CD8-positive, alpha-beta memory T cell (primary cell): ENCODE measurements around the gene KRTAP4-11. TPM values are rescaled to one million over a fixed set of nuclear protein-coding genes. Genes with fewer than 3 reads are reported as not detected.
"Not testable (repeated sequence)": the region's sequence is repeated elsewhere in the genome, so short reads cannot be mapped to it uniquely, and the experiment has no call there.

Source experiments
- CTCF ChIA-PET: fragments of 350-600 bp; sonication (Branson Sonifier 250); formaldehyde crosslinking; loops from one replicate; lab custom pipeline; 2021; ENCODE audit warnings: antibody characterized with exemption; lab: Charles Lee
- POLR2A ChIA-PET: fragments of 350-600 bp; sonication (Branson Sonifier 250); formaldehyde crosslinking; loops from one replicate; lab custom pipeline; 2021; ENCODE audit warnings: antibody characterized with exemption; lab: Charles Lee
- DNase-seq, 5 donors: peaks; one replicate each; pipeline versions ENCODE4 v3.0.0 to v3.0.0-alpha.2; 2020 to 2022; ENCODE audit warnings: mixed read lengths in 1 of 5
- H3K27ac ChIP-seq: one replicate; pipeline ENCODE4 v1.7.0; 2013; ENCODE audit warnings: low read depth, mild to moderate bottlenecking, low read length, moderate library complexity
- H3K27me3 ChIP-seq: 2 replicates; pipeline ENCODE4 v1.7.0; 2013; ENCODE audit warnings: low read length, mild to moderate bottlenecking; ENCODE audit not compliant: insufficient read depth, poor library complexity, severe bottlenecking
- H3K36me3 ChIP-seq: 2 replicates; pipeline ENCODE4 v1.7.0; 2013; ENCODE audit warnings: mild to moderate bottlenecking, low read length, moderate library complexity; ENCODE audit not compliant: insufficient read depth
- H3K4me1 ChIP-seq: 2 replicates; pipeline ENCODE4 v1.7.0; 2013; ENCODE audit warnings: mild to moderate bottlenecking, low read length, moderate library complexity; ENCODE audit not compliant: insufficient read depth
- H3K4me3 ChIP-seq: 2 replicates; pipeline ENCODE4 v1.7.0; 2013; ENCODE audit warnings: mild to moderate bottlenecking, low read length
- H3K9me3 ChIP-seq: 2 replicates; pipeline ENCODE4 v1.7.0; 2013; ENCODE audit warnings: mild to moderate bottlenecking, low read length
- H3K27ac Mint-ChIP-seq, 8 donors: one replicate each; pipeline ENCODE4 v1.8.0; 2020 to 2021; ENCODE audit warnings: mixed read lengths in 8 of 8, mild to moderate bottlenecking in 6 of 8, inconsistent platforms in 3 of 8, moderate library complexity in 3 of 8
- H3K27me3 Mint-ChIP-seq, 2 donors: one replicate each; pipeline ENCODE4 v1.8.0; 2020 to 2021; ENCODE audit warnings: mixed read lengths in 2 of 2, mild to moderate bottlenecking in 1 of 2, moderate library complexity in 1 of 2
- H3K36me3 Mint-ChIP-seq, 3 donors: one replicate each; pipeline ENCODE4 v1.8.0; 2020 to 2021; ENCODE audit warnings: mixed read lengths in 3 of 3, inconsistent platforms in 1 of 3, mild to moderate bottlenecking in 1 of 3
- H3K4me1 Mint-ChIP-seq, 3 donors: one replicate each; pipeline ENCODE4 v1.8.0; 2020 to 2021; ENCODE audit warnings: mixed read lengths in 3 of 3, inconsistent platforms in 1 of 3, mild to moderate bottlenecking in 1 of 3
- H3K4me3 Mint-ChIP-seq, 7 donors: one replicate each; pipeline ENCODE4 v1.8.0; 2020 to 2021; ENCODE audit warnings: mixed read lengths in 7 of 7, mild to moderate bottlenecking in 6 of 7, moderate library complexity in 4 of 7, inconsistent platforms in 2 of 7
- H3K9me3 Mint-ChIP-seq, 5 donors: one replicate each; pipeline ENCODE4 v1.8.0; 2020 to 2022; ENCODE audit warnings: mixed read lengths in 5 of 5, mild to moderate bottlenecking in 3 of 5, moderate library complexity in 2 of 5, inconsistent platforms in 1 of 5
- polyA plus RNA-seq: library from polyadenylated mRNA; unstranded; fragments of 300-500 nt; fragmentation: Illumina TruSeq; gene quantifications from one replicate; pipeline ENCODE4 v1.2.3, GENCODE V29; 2021
- total RNA-seq, 2 experiments: library from RNA; stranded (reverse); gene quantifications; one replicate each; pipeline ENCODE4 v1.2.3, GENCODE V29; 2021

KRTAP4-11 gene
- total and polyA plus RNA-seq, 3 experiments from 2014 or later, result not detected

GRCh38 chr17:41149652-41149985 lies 31.4 kb upstream of the KRTAP4-11 start, which contains the start of gene KRTAP4-5:
KRTAP4-5 (minus strand) TSS chr17:41149825; CDS start chr17:41149767, 58 bp downstream.
- no peak within 1 kb of the TSS for H3K4me3 Mint-ChIP-seq
- no peaks in the 10 kb centered on the region for H3K9me3 ChIP-seq
- no peak within 1 kb of the TSS for H3K27ac ChIP-seq
- no peak for DNase-seq
- no peak within 1 kb of the TSS for H3K27ac Mint-ChIP-seq
- H3K4me1 Mint-ChIP-seq, result peaks cover 0 to 2% (median 0%) of the 10 kb centered on the region in 3 donors
- H3K4me3 ChIP-seq, result no peak within 1 kb of the TSS
- CTCF ChIA-PET, result no interaction called here
- POLR2A ChIA-PET, result no interaction called here
- H3K27me3 Mint-ChIP-seq, result peaks cover 7 to 37% of the 10 kb centered on the region in 2 donors
- H3K9me3 Mint-ChIP-seq, result peaks cover 0 to 4% (median 0%) of the 10 kb centered on the region in 5 donors
- no peaks in the 10 kb centered on the region for H3K27me3 ChIP-seq
- no peaks in the 10 kb centered on the region for H3K36me3 ChIP-seq
- H3K4me1 ChIP-seq, result no peaks in the 10 kb centered on the region
- peaks cover 0 to 1% (median 0%) of the 10 kb centered on the region in 3 donors for H3K36me3 Mint-ChIP-seq

- H3K9me3 ChIP-seq, H3K4me3 Mint-ChIP-seq, H3K4me3 ChIP-seq, H3K27ac ChIP-seq, CTCF ChIA-PET, H3K9me3 Mint-ChIP-seq, H3K36me3 Mint-ChIP-seq, H3K27ac Mint-ChIP-seq, H3K4me1 ChIP-seq, H3K27me3 ChIP-seq, POLR2A ChIA-PET, H3K36me3 ChIP-seq, H3K4me1 Mint-ChIP-seq, DNase-seq: not testable (repeated sequence)
- H3K27me3 Mint-ChIP-seq, result peaks cover 7 to 35% of the 10 kb centered on the region in 2 donors
Measured at GRCh38 chr17:41148971-41149651, 30.9 kb upstream of the KRTAP4-11 start.

GRCh38 chr17:41147531-41148204 lies 29.5 kb upstream of the KRTAP4-11 start:
- peaks cover 0 to 13% (median 5%) of the 10 kb centered on the region in 3 donors for H3K36me3 Mint-ChIP-seq
- H3K27ac Mint-ChIP-seq, result no peak overlapping the region
- CTCF ChIA-PET, result no interaction called here
- H3K27me3 Mint-ChIP-seq, result peaks cover 3 to 27% of the 10 kb centered on the region in 2 donors
- Histone ChIP-seq H3K27ac (no peak overlapping the region), H3K27me3 (no peaks in the 10 kb centered on the region), H3K4me1 (no peaks in the 10 kb centered on the region), H3K9me3 (no peaks in the 10 kb centered on the region), H3K36me3 (no peaks in the 10 kb centered on the region), H3K4me3 (no peak overlapping the region)
- POLR2A ChIA-PET, result interaction anchor here (0.7 kb wide), 1 partner anchor 87 kb away, joined by 3 read pairs; no protein-coding TSS in a partner anchor
- H3K4me1 Mint-ChIP-seq, result peaks cover 0 to 2% (median 0%) of the 10 kb centered on the region in 3 donors
- peaks cover 0 to 18% (median 9%) of the 10 kb centered on the region in 5 donors for H3K9me3 Mint-ChIP-seq
- no peak overlapping the region for H3K4me3 Mint-ChIP-seq
- DNase-seq, result no peak

GRCh38 chr17:41145261-41145660 lies 27.1 kb upstream of the KRTAP4-11 start:
- Mint-ChIP-seq H3K27me3 (peaks cover 3 to 36% of the 10 kb centered on the region in 2 donors), H3K27ac (peak overlapping the region in 2 of 8 donors; percentile 7 to 28), H3K36me3 (peaks cover 0 to 28% (median 5%) of the 10 kb centered on the region in 3 donors), H3K4me3 (no peak overlapping the region), H3K9me3 (peaks cover 3 to 32% (median 14%) of the 10 kb centered on the region in 5 donors), H3K4me1 (peaks cover 0 to 2% (median 0%) of the 10 kb centered on the region in 3 donors)
- no peaks in the 10 kb centered on the region for H3K9me3 ChIP-seq
- H3K27ac ChIP-seq, result no peak overlapping the region
- no peak overlapping the region for H3K4me3 ChIP-seq
- ChIA-PET POLR2A (no interaction called here), CTCF (no interaction called here)
- DNase-seq, result no peak
- H3K4me1 ChIP-seq, result no peaks in the 10 kb centered on the region
- no peaks in the 10 kb centered on the region for H3K36me3 ChIP-seq
- no peaks in the 10 kb centered on the region for H3K27me3 ChIP-seq

- Mint-ChIP-seq H3K27me3 (peaks cover 3 to 36% of the 10 kb centered on the region in 2 donors), H3K36me3 (peaks cover 0 to 28% (median 5%) of the 10 kb centered on the region in 3 donors), H3K27ac (peak overlapping the region in 1 of 8 donors; percentile 28), H3K4me3 (no peak overlapping the region), H3K4me1 (peaks cover 0 to 2% (median 0%) of the 10 kb centered on the region in 3 donors), H3K9me3 (peaks cover 5 to 32% (median 14%) of the 10 kb centered on the region in 5 donors)
- no peak for DNase-seq
- Histone ChIP-seq H3K9me3 (no peaks in the 10 kb centered on the region), H3K4me1 (no peaks in the 10 kb centered on the region), H3K36me3 (no peaks in the 10 kb centered on the region), H3K4me3 (no peak overlapping the region), H3K27me3 (no peaks in the 10 kb centered on the region), H3K27ac (no peak overlapping the region)
- CTCF ChIA-PET, result no interaction called here
- POLR2A ChIA-PET, result no interaction called here
Measured at GRCh38 chr17:41144846-41145245, 26.7 kb upstream of the KRTAP4-11 start.

- Histone ChIP-seq H3K4me1 (no peaks in the 10 kb centered on the region), H3K36me3 (no peaks in the 10 kb centered on the region), H3K9me3 (no peaks in the 10 kb centered on the region), H3K27ac (no peak overlapping the region), H3K27me3 (no peaks in the 10 kb centered on the region), H3K4me3 (no peak overlapping the region)
- Mint-ChIP-seq H3K36me3 (peaks cover 2 to 31% (median 7%) of the 10 kb centered on the region in 3 donors), H3K27me3 (peaks cover 6 to 38% of the 10 kb centered on the region in 2 donors), H3K27ac (no peak overlapping the region), H3K4me3 (no peak overlapping the region), H3K4me1 (no peaks in the 10 kb centered on the region), H3K9me3 (peaks cover 10 to 37% (median 16%) of the 10 kb centered on the region in 5 donors)
- no peak for DNase-seq
- CTCF ChIA-PET, result no interaction called here
- POLR2A ChIA-PET, result no interaction called here
Measured at GRCh38 chr17:41141361-41141760, 23.2 kb upstream of the KRTAP4-11 start.

- Mint-ChIP-seq H3K4me1 (peaks cover 0 to 2% (median 0%) of the 10 kb centered on the region in 3 donors), H3K27ac (no peak within 1 kb of the TSS), H3K4me3 (no peak within 1 kb of the TSS), H3K27me3 (peaks cover 9 to 31% of the 10 kb centered on the region in 2 donors), H3K9me3 (peaks cover 10 to 37% (median 16%) of the 10 kb centered on the region in 5 donors), H3K36me3 (peaks cover 2 to 31% (median 7%) of the 10 kb centered on the region in 3 donors)
- Histone ChIP-seq H3K4me3 (no peak within 1 kb of the TSS), H3K27ac (no peak within 1 kb of the TSS), H3K9me3 (no peaks in the 10 kb centered on the region), H3K36me3 (no peaks in the 10 kb centered on the region), H3K4me1 (no peaks in the 10 kb centered on the region), H3K27me3 (no peaks in the 10 kb centered on the region)
- no peak for DNase-seq
- POLR2A ChIA-PET, result no interaction called here
- CTCF ChIA-PET, result no interaction called here
Measured at GRCh38 chr17:41140360-41141131, 22.4 kb upstream of the KRTAP4-11 start, which contains the start of gene KRTAP4-6. KRTAP4-6 (minus strand) TSS chr17:41140544; CDS start chr17:41140487, 57 bp downstream.
